GM20000 (cell line): Measurements from ENCODE around the gene ANK3.

ENCODE experiments used
- DNase-seq: peaks from one replicate; pipeline ENCODE4 v3.0.0; 2012; ENCODE audit warnings: low spot score
- TF ChIP-seq, protein P1 (sequence below): IDR thresholded peaks from 2 replicates; pipeline ENCODE4 v1.5.1; 2012; ENCODE audit warnings: mild to moderate bottlenecking, control low read depth; ENCODE audit errors: extremely low read depth, missing control alignments

Gene ANK3

GRCh38 chr10:60428387-60428737 lies 38.7 kb upstream of the ANK3 start:
- TF ChIP-seq, protein P1, sequence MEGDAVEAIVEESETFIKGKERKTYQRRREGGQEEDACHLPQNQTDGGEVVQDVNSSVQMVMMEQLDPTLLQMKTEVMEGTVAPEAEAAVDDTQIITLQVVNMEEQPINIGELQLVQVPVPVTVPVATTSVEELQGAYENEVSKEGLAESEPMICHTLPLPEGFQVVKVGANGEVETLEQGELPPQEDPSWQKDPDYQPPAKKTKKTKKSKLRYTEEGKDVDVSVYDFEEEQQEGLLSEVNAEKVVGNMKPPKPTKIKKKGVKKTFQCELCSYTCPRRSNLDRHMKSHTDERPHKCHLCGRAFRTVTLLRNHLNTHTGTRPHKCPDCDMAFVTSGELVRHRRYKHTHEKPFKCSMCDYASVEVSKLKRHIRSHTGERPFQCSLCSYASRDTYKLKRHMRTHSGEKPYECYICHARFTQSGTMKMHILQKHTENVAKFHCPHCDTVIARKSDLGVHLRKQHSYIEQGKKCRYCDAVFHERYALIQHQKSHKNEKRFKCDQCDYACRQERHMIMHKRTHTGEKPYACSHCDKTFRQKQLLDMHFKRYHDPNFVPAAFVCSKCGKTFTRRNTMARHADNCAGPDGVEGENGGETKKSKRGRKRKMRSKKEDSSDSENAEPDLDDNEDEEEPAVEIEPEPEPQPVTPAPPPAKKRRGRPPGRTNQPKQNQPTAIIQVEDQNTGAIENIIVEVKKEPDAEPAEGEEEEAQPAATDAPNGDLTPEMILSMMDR, result no peak
- DNase-seq, result no peak

DNA sequence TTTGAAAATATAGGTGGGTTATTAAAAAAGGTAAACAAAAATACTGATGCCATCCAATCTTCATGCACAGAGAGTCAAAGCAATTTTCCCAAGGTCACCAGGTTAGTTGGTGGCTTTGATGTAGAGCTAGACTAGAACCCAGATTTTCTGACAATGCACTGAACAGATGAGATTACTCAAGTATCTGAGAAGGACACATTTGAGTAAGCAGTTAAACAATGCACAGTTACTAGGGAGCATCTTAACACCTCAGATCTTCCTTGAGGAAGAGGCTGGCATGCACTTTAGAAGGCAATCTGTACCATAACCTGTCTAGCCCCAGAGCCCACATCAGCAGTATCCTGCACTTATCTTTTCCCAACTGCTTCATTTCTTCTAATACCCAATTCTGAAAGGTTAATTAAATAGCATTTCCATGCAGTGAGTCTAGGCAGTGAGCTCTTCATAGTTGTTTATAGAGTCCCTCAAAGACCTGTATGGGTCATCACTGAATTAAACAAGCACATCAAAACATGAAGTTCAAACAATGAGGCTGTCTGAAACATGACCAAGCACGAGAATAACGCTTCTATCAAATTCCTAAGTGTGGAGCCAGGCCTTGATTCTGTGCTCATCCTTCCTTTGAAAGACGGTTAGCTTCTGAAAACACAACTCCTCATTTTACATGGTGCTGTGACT lies 38.2 kb upstream of the ANK3 start:
- DNase-seq, result no peak
- TF ChIP-seq, protein P1, result no peak

DNA sequence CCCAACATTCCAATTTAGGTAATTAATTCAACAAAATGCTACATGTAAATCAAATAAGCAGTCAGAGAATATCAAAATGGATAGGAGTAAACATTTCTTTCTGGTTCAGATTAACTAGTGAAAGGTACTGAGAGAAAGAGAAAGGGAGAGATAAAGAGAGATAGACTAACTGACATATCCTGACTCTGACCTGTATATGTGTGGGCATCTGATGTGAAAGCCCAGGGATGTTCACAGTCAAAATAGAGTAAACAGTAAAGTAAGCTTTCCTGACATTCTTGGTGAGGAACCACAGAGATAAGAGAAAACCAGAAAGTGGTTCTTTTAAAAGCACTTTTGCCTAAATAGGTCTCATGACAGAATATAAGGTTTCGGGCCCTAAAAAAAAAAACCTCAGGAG lies 37.5 kb upstream of the ANK3 start:
- TF ChIP-seq, protein P1, result no peak
- DNase-seq, result no peak

DNA sequence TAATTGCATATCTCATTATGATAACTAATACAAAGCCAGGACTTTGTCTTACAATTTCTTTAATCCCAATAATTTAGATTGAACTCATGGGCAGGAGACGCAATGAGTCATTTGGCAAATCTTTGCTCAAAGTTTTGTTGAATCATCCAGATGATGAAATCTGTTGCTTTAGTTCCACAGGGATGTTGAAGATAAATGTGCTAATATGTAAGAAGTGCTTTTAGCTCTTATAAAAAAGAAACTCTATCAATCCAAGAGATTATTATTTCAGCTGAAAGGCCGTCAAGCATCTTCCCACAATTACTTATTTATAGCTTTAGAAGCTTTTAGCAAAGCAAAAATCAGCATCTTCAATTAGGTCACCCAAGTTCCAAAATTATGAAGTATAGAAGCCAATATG lies 36.8 kb upstream of the ANK3 start:
- TF ChIP-seq, protein P1, result no peak
- DNase-seq, result no peak

- DNase-seq, result no peak
Observed at GRCh38 chr10:60425392-60426110, 35.9 kb upstream of the ANK3 start.

GRCh38 chr10:60424971-60425370 lies 35.3 kb upstream of the ANK3 start:
- TF ChIP-seq, protein P1, result no peak
- no peak for DNase-seq

More at GRCh38 chr10:60425392-60426110, 35.9 kb upstream of the ANK3 start:
- TF ChIP-seq, protein P1, result no peak

GRCh38 chr10:60423920-60424319 lies 34.2 kb upstream of the ANK3 start:
- DNase-seq, result no peak
- TF ChIP-seq, protein P1, result no peak
